Measurements from ENCODE around the gene PRELID1.

PRELID1 gene

DNA sequence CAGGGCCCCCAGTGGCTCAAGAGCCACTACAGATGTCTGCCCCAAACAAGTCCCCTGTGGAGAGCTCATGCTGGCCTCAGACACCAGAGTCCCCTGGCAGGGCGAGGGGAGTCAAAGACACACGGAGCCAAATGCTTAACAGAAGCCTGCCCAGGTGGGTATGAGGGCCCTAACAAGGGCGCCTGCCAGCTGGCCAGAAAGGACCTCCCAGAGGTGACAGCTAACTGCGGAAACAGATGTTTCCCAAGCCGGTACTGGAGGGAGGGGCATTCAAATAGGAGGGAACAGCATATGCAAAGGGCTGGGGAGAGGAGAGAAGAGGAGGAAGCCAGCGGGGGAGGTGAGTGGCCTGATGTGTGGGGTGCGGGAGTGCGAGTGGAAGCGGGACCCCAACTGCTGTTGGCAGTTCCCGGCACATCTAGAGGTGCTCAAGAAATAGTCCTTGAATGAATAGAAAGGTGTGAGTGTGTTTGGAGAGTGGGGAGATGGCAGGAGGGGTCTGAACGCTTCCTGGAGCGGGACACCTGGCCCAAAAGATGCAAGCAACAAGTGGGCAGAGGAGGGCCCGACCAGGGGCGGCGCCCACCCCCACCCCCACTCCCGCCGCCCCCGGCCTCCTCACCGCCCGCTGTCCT is 7.3 kb downstream of the PRELID1 start:
- Histone ChIP-seq H3K23ac (ENCODE audit: low read depth, low read length, poor library complexity) (peak overlapping the region; percentile 87), H3K27ac (replicated peaks; ENCODE audit: low read length) (no peak overlapping the region), H3K4ac (ENCODE audit: low read length) (no peak overlapping the region), H3K36me3 (replicated peaks in 1 of 2; ENCODE audit: control insufficient read depth in 2 of 2, insufficient read depth in 2 of 2, low read length in 2 of 2) (peaks cover 12 to 43% of the 10 kb centered on the region in 2 donors), H2BK120ac (ENCODE audit: low read depth, low read length) (no peak overlapping the region), H4K91ac (ENCODE audit: low read depth, low read length, poor library complexity) (no peak overlapping the region), H3K4me3 (ENCODE audit: low read length in 2 of 2) (peak overlapping the region; percentile 89 to 98), H3K4me2 (ENCODE audit: insufficient read depth, low read length, poor library complexity, severe bottlenecking) (peak overlapping the region; percentile 79), H3K27me3 (ENCODE audit: control insufficient read depth in 3 of 3, insufficient read depth in 3 of 3, low read depth in 1 of 3, low read length in 3 of 3) (peaks cover 0 to 1% (median 0%) of the 10 kb centered on the region in 3 experiments), H4K8ac (ENCODE audit: low read depth, low read length) (no peak overlapping the region), H2AK5ac (ENCODE audit: low read depth, low read length) (peak overlapping the region; percentile 78), H3K18ac (ENCODE audit: low read length) (peak overlapping the region; percentile 67), H2BK15ac (ENCODE audit: low read length) (no peak overlapping the region), H2BK12ac (ENCODE audit: low read length) (no peak overlapping the region), H2AFZ (ENCODE audit: low read length) (peak overlapping the region; percentile 91), H3K4me1 (ENCODE audit: control insufficient read depth in 2 of 2, insufficient read depth in 1 of 2, low read depth in 1 of 2, low read length in 2 of 2) (peaks cover 12 to 16% of the 10 kb centered on the region in 2 donors), H2BK5ac (ENCODE audit: low read length) (peak overlapping the region; percentile 91), H3K9ac (ENCODE audit: low read depth, low read length, poor library complexity) (peak overlapping the region; percentile 90), H3K79me1 (ENCODE audit: low read depth, low read length) (peaks cover 5% of the 10 kb centered on the region), H3K14ac (ENCODE audit: low read length) (no peak overlapping the region), H3K9me3 (replicated peaks in 1 of 2; ENCODE audit: control insufficient read depth in 2 of 2, insufficient read depth in 1 of 2, low read depth in 1 of 2, low read length in 2 of 2) (no peaks in the 10 kb centered on the region)
- WGBS, 2 donors (ENCODE audit: extremely low coverage in 2 of 2, insufficient read length in 2 of 2, insufficient replicate concordance in 1 of 2) = no CpG with 5 or more reads among the region's 20 CpGs
- no peak for DNase-seq (ENCODE audit: low spot score)

DNA sequence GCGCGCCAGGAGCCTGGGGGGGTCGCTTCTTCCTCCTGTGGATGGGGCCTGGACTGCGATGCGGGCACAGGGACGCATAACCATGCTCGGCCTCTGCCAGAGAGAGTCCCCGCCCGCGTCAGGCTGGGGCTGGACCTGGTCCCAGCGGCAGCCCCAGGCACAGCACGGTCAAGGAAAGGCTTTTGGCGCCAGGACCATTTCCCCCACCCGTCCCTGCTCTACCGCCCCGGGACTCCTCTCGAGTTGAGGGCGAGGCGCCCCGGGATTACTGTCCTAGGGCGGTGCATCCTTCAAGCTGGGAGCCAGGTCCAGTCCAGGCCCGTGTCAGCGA is 7.8 kb downstream of the PRELID1 start:
- H3K9me3 ChIP-seq (replicated peaks in 1 of 2; ENCODE audit: control insufficient read depth in 2 of 2, insufficient read depth in 1 of 2, low read depth in 1 of 2, low read length in 2 of 2) = no peaks in the 10 kb centered on the region
- H3K18ac ChIP-seq (ENCODE audit: low read length) = peak overlapping the region; percentile 97
- H3K27me3 ChIP-seq (ENCODE audit: control insufficient read depth in 3 of 3, insufficient read depth in 3 of 3, low read depth in 1 of 3, low read length in 3 of 3) = peaks cover 0 to 1% (median 0%) of the 10 kb centered on the region in 3 experiments
- peaks cover 12 to 16% of the 10 kb centered on the region in 2 donors for H3K4me1 ChIP-seq (ENCODE audit: control insufficient read depth in 2 of 2, insufficient read depth in 1 of 2, low read depth in 1 of 2, low read length in 2 of 2)
- peak overlapping the region; percentile 79 for H3K4me2 ChIP-seq (ENCODE audit: insufficient read depth, low read length, poor library complexity, severe bottlenecking)
- H3K79me1 ChIP-seq (ENCODE audit: low read depth, low read length) = peaks cover 5% of the 10 kb centered on the region
- H2BK5ac ChIP-seq (ENCODE audit: low read length) = peak overlapping the region; percentile 91
- H2BK120ac ChIP-seq (ENCODE audit: low read depth, low read length) = no peak overlapping the region
- peak overlapping the region; percentile 91 for H2AFZ ChIP-seq (ENCODE audit: low read length)
- peaks cover 9 to 38% of the 10 kb centered on the region in 2 donors for H3K36me3 ChIP-seq (replicated peaks in 1 of 2; ENCODE audit: control insufficient read depth in 2 of 2, insufficient read depth in 2 of 2, low read length in 2 of 2)
- no peak for DNase-seq (ENCODE audit: low spot score)
- peak overlapping the region; percentile 89 to 98 for H3K4me3 ChIP-seq (ENCODE audit: low read length in 2 of 2)
- H2AK5ac ChIP-seq (ENCODE audit: low read depth, low read length) = peak overlapping the region; percentile 78
- H2BK15ac ChIP-seq (ENCODE audit: low read length) = peak overlapping the region; percentile 30
- H4K8ac ChIP-seq (ENCODE audit: low read depth, low read length) = no peak overlapping the region
- no peak overlapping the region for H3K4ac ChIP-seq (ENCODE audit: low read length)
- H3K9ac ChIP-seq (ENCODE audit: low read depth, low read length, poor library complexity) = peak overlapping the region; percentile 90
- no peak overlapping the region for H3K27ac ChIP-seq (replicated peaks; ENCODE audit: low read length)
- no peak overlapping the region for H4K91ac ChIP-seq (ENCODE audit: low read depth, low read length, poor library complexity)
- no peak overlapping the region for H2BK12ac ChIP-seq (ENCODE audit: low read length)
- WGBS, 2 donors (ENCODE audit: extremely low coverage in 2 of 2, insufficient read length in 2 of 2, insufficient replicate concordance in 1 of 2) = no CpG with 5 or more reads among the region's 23 CpGs
- H3K23ac ChIP-seq (ENCODE audit: low read depth, low read length, poor library complexity) = peak overlapping the region; percentile 87
- H3K14ac ChIP-seq (ENCODE audit: low read length) = no peak overlapping the region

DNA sequence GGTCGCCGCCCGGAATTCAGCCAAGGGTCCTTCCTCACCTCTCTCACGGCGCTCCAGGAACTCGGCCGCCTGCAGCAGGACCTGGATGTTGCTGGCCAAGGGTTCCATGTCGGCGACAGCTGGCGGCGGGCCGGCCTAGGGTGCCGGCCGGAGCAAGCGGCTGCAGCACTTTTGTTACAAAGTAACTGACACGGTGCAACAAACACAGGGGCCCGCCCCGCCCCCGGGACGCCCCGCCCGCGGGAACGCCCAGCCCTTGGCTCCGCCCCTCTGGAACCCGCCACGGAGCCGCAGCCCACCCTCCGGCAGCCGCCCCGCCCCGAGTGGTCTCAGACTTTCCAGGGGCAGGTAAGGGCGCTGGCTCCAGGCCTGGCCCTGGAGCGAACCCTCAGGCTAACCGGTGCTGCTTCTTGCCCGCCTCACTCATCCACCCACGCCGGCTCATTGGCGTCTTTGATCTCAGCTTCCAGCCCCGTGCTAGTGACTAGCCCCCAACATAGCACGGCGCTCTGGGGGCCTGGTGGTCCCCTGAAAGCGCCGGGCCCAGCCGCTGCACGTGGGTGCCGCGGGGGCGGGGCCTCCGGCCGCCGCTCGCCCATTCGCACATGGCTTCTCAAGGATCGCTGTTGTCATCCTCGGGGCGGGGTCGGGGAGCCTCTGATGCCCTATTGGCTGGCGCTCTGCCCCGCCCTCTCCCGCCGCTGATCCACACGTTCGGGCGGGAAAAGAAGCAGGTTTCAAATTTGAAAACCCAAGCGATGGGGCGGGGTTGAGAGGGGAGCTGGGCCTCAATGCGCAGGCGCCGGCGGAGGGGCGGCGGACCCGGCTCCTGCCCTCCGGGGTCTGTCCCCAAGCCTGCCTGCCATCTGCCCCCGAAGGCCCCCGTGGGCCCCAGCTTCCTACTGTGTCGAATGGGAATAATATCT is 8.4 kb downstream of the PRELID1 start, which contains the start of gene MXD3:
TSS of gene MXD3 (minus strand) at position 176 of the 926 bp plus-strand sequence. CDS start at position 108, 68 bp downstream.
- Histone ChIP-seq H3K79me1 (ENCODE audit: low read depth, low read length) (peaks cover 5% of the 10 kb centered on the region), H3K14ac (ENCODE audit: low read length) (no peak within 1 kb of the TSS), H2BK5ac (ENCODE audit: low read length) (peak within 1 kb of the TSS; percentile 91), H4K91ac (ENCODE audit: low read depth, low read length, poor library complexity) (no peak within 1 kb of the TSS), H2BK15ac (ENCODE audit: low read length) (peak within 1 kb of the TSS; percentile 30), H3K9ac (ENCODE audit: low read depth, low read length, poor library complexity) (peak within 1 kb of the TSS; percentile 92), H3K23ac (ENCODE audit: low read depth, low read length, poor library complexity) (peak within 1 kb of the TSS; percentile 94), H2AFZ (ENCODE audit: low read length) (peak within 1 kb of the TSS; percentile 91), H3K4me1 (ENCODE audit: control insufficient read depth in 2 of 2, insufficient read depth in 1 of 2, low read depth in 1 of 2, low read length in 2 of 2) (peaks cover 12 to 16% of the 10 kb centered on the region in 2 donors), H3K27me3 (ENCODE audit: control insufficient read depth in 3 of 3, insufficient read depth in 3 of 3, low read depth in 1 of 3, low read length in 3 of 3) (peaks cover 0 to 1% (median 0%) of the 10 kb centered on the region in 3 experiments), H3K4me3 (ENCODE audit: low read length in 2 of 2) (peak within 1 kb of the TSS; percentile 89 to 98), H4K8ac (ENCODE audit: low read depth, low read length) (no peak within 1 kb of the TSS), H2AK5ac (ENCODE audit: low read depth, low read length) (peak within 1 kb of the TSS; percentile 78), H2BK120ac (ENCODE audit: low read depth, low read length) (no peak within 1 kb of the TSS), H2BK12ac (ENCODE audit: low read length) (peak within 1 kb of the TSS; percentile 78), H3K4me2 (ENCODE audit: insufficient read depth, low read length, poor library complexity, severe bottlenecking) (peak within 1 kb of the TSS; percentile 89), H3K27ac (replicated peaks; ENCODE audit: low read length) (peak within 1 kb of the TSS; percentile 90), H3K9me3 (replicated peaks in 1 of 2; ENCODE audit: control insufficient read depth in 2 of 2, insufficient read depth in 1 of 2, low read depth in 1 of 2, low read length in 2 of 2) (no peaks in the 10 kb centered on the region), H3K36me3 (replicated peaks in 1 of 2; ENCODE audit: control insufficient read depth in 2 of 2, insufficient read depth in 2 of 2, low read length in 2 of 2) (peaks cover 3 to 32% of the 10 kb centered on the region in 2 donors), H3K18ac (ENCODE audit: low read length) (peak within 1 kb of the TSS; percentile 97), H3K4ac (ENCODE audit: low read length) (no peak within 1 kb of the TSS)
- peak; percentile 97 for DNase-seq (ENCODE audit: low spot score)
- no CpG with 5 or more reads among the region's 78 CpGs for WGBS, 2 donors (ENCODE audit: extremely low coverage in 2 of 2, insufficient read length in 2 of 2, insufficient replicate concordance in 1 of 2)

All from neuronal stem cell (in vitro differentiated cells).